Measurements from ENCODE around the gene ANGEL2.
"Not testable (repeated sequence)": the region's sequence is repeated elsewhere in the genome, so short reads cannot be mapped to it uniquely, and the experiment has no call there.

The ANGEL2 gene

GRCh38 chr1:213017447-213018273, 2.0 kb upstream of the ANGEL2 start:
- no peak for DNase-seq

DNA sequence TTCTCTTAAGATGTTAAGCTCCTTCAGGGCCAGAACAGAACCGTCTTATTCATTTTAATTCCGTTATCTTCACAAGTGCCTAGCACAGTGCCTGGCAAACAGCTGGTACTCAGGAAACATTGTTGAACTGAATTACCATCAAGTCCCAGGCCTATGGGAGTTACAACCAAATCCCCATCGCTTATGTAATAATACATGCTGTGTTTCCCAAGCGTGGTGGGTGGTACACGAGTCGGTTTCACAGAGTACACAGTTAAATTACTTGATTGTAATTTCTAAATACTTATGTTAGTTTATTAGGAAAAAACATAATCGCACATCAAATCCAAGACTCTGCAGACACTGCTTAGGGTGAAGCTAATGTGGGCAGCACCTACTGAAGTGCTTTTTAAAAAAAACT, 1.0 kb downstream of the ANGEL2 start:
- DNase-seq: peak; percentile 62

GRCh38 chr1:213008564-213008963, 7.1 kb downstream of the ANGEL2 start:
- DNase-seq: no peak

DNA sequence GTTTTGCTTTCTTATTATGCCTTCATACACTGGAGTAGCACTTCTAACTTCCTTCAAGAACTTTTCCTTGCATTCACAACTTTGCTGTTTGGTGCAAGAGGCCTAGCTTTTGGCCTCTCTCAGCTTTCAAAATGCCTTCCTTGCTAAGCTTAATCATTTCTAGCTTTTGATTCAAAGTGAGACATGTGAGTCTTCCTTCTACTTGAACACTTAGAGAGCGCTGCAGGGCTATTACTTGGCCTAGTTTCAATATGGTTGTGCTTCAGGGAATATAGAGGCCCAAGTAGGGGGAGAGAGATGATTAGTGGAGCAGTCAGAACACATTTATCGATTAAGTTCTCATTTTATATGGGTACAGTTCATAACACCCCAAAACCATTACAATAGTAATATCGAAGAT, 12.4 kb downstream of the ANGEL2 start:
- no peak for DNase-seq

GRCh38 chr1:212994926-212995325, 20.7 kb downstream of the ANGEL2 start:
- DNase-seq: no peak

DNA sequence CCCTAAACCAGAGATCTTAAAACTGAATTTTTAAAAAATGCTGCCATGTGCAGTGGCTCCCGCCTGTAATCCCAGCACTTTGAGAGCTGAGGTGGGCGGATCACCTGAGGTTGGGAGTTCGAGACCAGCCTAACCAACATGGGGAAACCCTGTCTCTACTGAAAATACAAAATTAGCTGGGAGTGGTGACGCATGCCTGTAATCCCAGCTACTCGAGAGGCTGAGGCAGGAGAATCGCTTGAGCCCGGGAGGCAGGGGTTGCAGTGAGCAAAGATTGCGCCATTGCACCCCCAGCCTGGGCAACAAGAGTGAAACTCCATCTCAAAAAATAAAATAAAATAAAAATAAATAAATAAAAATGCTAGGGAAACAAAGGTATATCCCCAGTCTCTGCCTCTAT, 21.7 kb downstream of the ANGEL2 start:
- not testable (repeated sequence) for DNase-seq

GRCh38 chr1:212990276-212990675, 25.4 kb downstream of the ANGEL2 start:
- DNase-seq: no peak

DNA sequence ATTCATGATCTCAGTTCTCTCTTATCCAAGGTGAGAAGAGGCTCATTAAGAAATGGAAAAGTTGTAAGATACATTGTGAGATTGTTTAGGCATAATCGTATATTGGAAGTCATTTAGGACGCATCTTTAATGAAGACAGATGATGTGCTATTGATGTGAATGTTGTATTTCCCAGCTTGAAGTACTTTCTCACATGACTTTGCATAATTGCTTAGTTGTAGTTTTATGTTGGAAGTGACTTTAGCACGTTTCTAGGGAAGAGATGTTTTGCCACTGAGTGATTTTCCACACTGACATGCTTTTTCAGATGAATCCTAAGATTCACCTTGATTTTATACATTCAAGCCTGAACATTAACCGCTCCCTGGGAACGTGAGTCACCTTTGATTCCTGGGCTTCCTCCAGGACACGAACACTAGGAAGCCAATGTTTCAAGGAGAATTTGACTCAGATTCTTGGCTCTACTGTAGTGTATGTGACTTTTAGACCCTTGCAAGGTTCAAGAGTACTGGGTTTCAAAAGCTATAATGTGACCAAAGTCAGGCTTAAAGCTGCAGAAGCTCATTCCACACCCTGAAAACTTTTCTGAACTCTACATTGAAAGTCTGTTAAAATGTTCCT, 27.9 kb downstream of the ANGEL2 start:
- DNase-seq: no peak

DNA sequence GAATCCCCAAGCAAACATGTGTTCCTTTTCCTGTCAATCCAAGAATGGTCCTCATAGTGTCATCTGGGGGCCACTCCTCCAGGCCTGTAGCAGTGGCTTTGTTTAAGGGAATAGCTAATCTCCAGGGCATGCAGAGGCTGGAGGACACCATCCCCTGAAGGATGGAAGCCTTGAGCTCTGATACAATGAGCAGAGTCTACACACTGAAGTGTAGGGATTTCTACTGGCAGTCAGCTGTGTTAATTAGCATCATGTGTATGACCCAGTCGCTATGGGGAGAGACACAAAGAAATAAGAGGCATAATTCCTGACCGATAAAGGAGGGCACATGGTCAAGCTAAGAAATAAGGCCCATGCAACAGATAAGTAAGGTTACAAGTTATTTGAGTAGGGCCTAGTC, 29.1 kb downstream of the ANGEL2 start:
- no peak for DNase-seq

GRCh38 chr1:212984522-212985291, 31.0 kb downstream of the ANGEL2 start:
- DNase-seq: no peak

DNA sequence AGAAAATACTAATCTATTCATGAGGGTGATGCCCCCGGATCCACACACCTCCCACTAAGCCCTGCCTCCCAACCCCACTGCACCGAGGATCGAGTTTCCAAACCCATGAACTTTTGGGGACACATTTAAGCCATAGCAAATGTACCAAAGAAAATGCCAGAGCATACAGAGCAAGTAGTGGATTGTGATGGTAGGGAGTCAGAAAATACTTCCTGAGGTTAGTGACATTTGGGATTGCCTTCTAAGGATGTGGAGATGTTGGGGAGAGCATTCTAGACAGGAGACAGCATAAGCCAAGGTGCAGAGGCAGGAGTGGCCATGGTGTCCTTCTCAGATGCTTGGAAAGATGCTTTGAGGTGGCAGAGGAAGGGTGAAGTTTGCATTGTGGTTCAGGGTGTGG, 32.2 kb downstream of the ANGEL2 start:
- no peak for DNase-seq

DNA sequence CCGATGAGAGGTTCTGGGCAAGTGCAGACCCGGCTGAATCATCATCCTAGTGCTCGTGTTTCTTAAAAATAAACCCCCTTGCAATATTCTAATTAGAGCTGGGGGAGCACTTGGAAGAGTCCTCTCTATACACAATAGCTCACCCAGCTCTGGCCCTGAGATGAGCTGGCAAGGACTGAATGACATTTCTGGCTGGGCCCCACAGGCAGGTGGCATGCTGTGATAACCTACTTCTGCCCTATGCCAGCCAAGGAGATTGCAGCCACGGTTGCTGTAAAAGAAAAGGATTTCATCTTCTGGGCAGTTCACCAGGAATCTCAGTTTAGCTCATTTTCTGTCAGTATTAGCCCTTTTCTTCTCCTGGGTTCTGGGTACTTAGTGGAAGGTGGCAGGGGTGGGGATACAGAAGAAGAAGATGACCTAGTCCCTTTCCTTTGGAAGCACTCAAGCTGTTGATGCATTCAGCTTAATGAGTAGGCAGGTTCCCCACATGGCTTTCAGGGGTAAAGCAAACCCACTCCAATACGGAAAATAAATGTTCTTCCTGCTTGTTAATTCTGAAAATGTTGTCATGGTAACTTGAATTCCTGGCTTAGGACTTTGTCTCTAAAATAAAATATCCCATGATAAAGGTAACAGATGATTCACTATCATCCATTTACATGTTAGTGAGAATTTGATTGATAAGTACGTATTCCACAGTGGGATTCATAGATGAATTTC, 33.1 kb downstream of the ANGEL2 start:
- no peak for DNase-seq

DNA sequence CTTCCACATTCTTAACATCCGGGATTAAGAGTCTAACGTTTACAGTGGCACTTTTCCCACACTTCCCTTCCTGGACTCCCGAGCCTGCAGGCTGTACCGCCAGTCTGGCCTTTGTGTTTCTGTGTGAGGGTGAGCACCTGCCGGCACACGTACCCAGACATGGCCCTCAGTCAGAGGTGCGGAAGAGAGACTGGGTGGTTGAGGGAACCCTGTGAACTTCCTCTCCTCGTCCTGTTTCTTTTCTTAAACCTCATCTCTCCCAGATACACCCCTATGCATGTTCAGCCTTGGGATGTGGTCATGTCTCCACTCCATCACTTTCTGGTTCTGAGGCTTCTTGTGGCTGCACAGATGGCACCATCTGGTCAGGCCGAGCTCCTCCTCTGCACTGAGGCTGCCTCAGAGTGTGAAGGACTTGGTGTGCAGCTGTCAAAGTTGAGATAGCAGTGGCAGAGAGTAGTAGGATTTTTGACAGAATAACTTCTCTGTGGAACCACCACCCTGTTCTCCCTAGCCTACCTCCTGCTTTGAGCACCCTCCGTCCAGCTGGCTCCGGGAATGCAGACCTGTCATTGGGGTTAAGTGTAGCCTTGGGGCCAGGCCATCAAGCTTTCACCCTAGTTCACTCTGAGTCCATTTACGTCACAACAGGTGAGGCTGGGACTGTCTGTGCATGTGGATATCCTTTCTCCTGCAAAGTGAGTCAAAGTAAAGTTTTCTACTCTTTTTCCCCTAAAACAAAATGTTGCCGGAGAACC, 33.9 kb downstream of the ANGEL2 start:
- peak; percentile 84 for DNase-seq

DNA sequence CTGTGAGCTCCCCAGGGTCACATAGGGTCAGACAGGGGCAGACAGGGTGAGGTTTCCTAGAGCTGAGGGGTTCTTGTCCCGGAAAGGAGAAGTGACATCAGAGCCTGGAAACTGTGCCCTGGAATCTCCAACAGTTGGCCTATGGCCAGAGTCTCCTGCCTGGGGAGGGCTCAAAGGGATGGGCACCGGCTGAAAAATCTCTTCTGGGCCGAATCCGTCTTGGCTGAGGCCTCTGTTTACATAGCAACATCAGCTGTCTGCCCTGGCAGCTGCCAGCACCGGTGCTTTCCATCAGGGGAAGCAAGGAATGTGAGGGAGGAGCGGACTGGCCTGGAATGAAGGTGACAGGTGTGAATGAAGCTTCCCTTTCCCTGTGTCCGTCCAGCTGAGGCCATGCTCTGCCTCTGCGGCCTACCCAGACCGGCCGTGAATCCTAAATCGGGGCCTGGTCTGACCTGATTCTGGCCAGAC, 34.6 kb downstream of the ANGEL2 start:
- DNase-seq: peak; percentile 59

DNA sequence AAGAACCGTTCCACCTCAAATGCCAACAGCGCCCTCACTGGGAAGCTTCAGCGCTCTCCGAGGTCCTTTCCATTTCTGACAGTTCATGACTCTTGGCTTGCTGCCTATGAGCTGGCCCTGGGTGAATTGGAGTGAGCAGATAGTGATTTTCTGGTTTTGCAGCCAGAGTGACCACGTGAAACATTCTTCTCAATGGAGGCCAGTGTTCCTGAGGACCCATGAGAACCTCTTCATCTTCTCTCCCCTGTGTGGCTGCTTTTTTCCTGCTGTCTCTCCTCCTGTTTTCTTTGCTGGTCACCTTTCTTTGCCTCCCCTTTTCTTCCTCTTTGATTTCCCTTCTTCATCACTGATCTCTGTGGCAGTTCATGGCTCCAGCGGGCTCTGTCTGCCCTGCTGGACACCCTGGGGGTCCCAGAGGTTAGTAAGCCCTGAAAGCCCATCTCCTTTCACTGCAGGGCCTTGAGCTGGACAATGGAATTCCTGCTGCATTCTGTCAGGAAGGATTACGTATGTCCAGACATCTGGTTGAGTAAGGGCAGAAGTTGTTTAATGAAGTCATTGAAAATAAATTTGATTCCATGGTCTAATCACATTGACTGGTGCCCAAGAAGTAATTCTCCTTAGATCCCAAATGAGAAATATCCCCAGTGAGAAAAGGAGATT, 35.4 kb downstream of the ANGEL2 start:
- DNase-seq: peak; percentile 23

- DNase-seq: peak; percentile 66
These were observed 36.1 kb downstream of the ANGEL2 start for GRCh38 chr1:212979340-212980122.

GRCh38 chr1:212977781-212978645, 37.7 kb downstream of the ANGEL2 start:
- DNase-seq: no peak

GRCh38 chr1:212976586-212976985, 39.1 kb downstream of the ANGEL2 start:
- peak; percentile 18 for DNase-seq

DNA sequence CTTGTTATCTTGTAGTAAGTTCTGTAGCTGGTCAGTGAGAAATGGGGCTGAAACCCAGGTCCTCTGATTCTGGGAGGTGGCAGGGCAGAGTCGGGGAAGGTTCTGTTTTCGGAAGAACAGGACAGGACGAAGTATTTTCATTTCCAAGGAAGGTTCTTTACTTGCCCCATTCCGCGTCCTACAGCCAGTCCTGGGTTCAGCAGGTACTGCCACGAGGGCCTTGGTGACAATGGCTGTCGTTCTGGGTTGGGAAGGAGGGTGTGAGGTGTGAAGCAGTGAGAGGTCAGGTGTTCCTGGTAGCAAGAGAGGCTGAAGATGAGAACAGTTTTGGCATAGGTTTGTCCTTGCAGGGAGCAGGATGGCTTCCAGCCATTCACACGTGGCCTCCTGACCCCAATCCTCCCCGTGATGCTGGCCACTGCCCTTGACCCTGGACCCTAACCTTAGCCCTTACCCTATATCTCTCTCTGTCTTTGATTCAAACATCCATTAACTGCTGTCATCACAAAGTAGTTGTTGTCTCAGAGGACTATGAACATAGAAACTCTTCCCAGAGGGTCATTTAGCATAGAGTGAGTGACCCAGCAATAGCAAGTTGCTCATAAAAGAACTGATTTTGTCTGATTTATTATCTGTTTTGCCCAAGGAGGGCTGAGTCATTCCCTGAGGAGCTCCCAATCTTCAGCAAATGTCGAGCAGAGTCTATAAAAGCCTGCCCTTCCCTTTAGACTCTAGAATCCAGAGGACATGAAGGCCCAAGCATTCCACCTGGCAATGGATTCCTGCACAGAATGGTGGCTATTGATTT, 40.4 kb downstream of the ANGEL2 start:
- no peak for DNase-seq

Measured in NCI-H82 (cell line).